ENCODE results near the gene TSEN54. TPM values are rescaled to one million over a fixed set of nuclear protein-coding genes. Genes with fewer than 3 reads are reported as not detected.

TSEN54 gene
- total RNA-seq, 1 donor from 2014 or later = 23.3 TPM

DNA sequence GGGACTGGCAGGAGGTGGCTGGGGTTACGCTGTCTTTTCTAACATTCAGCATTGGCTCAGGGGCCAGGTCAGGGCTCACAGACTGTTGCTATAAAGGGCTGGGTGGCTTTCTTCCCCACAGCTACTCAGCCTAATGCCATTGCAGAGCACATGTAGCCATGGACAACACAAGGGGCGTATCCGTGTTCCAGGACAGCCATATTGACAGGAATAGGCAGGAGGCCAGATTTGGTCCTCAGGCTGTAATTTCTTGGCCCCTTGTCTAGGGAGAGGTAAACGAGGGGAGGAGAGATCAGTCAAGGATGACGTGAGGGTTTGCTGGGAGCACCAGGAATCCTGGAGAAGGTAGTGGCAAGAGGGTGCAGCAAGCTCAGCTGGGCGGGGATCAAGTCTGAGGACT is 50.1 kb downstream of the TSEN54 start:
- no peak overlapping the region for H3K4me3 Mint-ChIP-seq (ENCODE audit: unreplicated experiment)
- H3K9me3 Mint-ChIP-seq (ENCODE audit: unreplicated experiment) = no peaks in the 10 kb centered on the region
- H3K4me1 Mint-ChIP-seq (ENCODE audit: unreplicated experiment) = peaks cover 4% of the 10 kb centered on the region
- H3K36me3 Mint-ChIP-seq (ENCODE audit: unreplicated experiment) = no peaks in the 10 kb centered on the region
- no peak overlapping the region for H3K27ac Mint-ChIP-seq (ENCODE audit: unreplicated experiment)
- no peak for DNase-seq (ENCODE audit: extremely low spot score, unreplicated experiment)
- H3K27me3 Mint-ChIP-seq (ENCODE audit: unreplicated experiment) = peaks cover 3% of the 10 kb centered on the region
- TF ChIP-seq, protein P1, sequence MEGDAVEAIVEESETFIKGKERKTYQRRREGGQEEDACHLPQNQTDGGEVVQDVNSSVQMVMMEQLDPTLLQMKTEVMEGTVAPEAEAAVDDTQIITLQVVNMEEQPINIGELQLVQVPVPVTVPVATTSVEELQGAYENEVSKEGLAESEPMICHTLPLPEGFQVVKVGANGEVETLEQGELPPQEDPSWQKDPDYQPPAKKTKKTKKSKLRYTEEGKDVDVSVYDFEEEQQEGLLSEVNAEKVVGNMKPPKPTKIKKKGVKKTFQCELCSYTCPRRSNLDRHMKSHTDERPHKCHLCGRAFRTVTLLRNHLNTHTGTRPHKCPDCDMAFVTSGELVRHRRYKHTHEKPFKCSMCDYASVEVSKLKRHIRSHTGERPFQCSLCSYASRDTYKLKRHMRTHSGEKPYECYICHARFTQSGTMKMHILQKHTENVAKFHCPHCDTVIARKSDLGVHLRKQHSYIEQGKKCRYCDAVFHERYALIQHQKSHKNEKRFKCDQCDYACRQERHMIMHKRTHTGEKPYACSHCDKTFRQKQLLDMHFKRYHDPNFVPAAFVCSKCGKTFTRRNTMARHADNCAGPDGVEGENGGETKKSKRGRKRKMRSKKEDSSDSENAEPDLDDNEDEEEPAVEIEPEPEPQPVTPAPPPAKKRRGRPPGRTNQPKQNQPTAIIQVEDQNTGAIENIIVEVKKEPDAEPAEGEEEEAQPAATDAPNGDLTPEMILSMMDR (IDR thresholded peaks at IDR 0.05) = no peak

DNA sequence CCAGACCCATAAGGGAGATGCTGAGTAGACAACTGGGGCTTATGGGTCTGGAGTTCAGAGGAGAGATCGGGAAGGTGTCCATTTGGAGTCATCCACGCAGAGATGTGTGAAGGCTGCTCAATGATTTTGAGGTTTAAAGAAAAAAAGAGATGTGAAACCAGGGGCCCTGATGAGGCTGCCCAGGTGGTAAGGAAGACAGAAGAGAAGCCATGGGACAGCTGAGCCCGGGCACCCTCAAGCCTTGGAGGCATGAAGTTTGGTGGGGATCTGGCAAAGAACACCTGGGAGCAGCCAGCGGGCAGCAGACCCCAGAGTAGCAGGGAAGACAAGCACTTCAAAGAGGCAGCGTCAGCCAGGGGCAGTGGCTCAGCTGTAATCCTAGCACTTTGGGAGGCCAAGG is 50.5 kb downstream of the TSEN54 start:
- H3K4me3 Mint-ChIP-seq (ENCODE audit: unreplicated experiment) = no peak overlapping the region
- TF ChIP-seq, protein P1 (IDR thresholded peaks at IDR 0.05) = no peak
- DNase-seq (ENCODE audit: extremely low spot score, unreplicated experiment) = no peak
- H3K27me3 Mint-ChIP-seq (ENCODE audit: unreplicated experiment) = peaks cover 3% of the 10 kb centered on the region
- no peaks in the 10 kb centered on the region for H3K36me3 Mint-ChIP-seq (ENCODE audit: unreplicated experiment)
- H3K27ac Mint-ChIP-seq (ENCODE audit: unreplicated experiment) = no peak overlapping the region
- H3K4me1 Mint-ChIP-seq (ENCODE audit: unreplicated experiment) = peaks cover 4% of the 10 kb centered on the region
- H3K9me3 Mint-ChIP-seq (ENCODE audit: unreplicated experiment) = no peaks in the 10 kb centered on the region

DNA sequence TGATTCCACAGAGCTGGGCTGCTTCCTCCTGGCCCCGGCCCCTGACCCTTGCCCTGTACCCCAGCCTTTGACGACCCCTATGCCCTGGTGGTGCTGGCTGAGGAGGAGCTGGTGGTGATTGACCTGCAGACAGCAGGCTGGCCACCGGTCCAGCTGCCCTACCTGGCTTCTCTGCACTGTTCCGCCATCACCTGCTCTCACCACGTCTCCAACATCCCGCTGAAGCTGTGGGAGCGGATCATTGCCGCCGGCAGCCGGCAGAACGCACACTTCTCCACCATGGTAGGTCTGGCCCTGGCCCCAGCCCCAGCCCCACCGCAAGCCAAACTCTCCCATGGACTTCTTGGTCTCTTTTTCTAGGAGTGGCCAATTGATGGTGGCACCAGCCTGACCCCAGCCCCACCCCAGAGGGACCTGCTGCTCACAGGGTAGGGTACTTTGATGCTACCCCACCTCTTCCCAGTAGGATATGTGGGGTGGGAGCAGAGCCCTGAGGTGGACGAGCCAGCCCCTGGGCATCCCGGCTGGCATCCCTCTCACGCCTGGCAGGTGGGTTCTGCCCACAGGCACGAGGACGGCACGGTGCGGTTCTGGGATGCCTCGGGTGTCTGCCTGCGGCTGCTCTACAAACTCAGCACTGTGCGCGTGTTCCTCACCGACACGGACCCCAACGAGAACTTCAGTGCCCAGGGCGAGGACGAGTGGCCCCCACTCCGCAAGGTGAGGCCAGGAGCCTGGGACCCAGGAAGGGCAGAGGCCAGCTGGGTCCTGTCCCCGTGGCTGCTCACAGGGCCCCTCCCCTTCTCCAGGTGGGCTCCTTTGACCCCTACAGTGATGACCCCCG is 52.3 kb downstream of the TSEN54 start:
- Mint-ChIP-seq H3K4me3 (ENCODE audit: unreplicated experiment) (no peak overlapping the region), H3K36me3 (ENCODE audit: unreplicated experiment) (no peaks in the 10 kb centered on the region), H3K27me3 (ENCODE audit: unreplicated experiment) (peaks cover 3% of the 10 kb centered on the region), H3K27ac (ENCODE audit: unreplicated experiment) (no peak overlapping the region), H3K4me1 (ENCODE audit: unreplicated experiment) (no peaks in the 10 kb centered on the region), H3K9me3 (ENCODE audit: unreplicated experiment) (no peaks in the 10 kb centered on the region)
- DNase-seq (ENCODE audit: extremely low spot score, unreplicated experiment) = no peak
- TF ChIP-seq, protein P1 (IDR thresholded peaks at IDR 0.05) = no peak

DNA sequence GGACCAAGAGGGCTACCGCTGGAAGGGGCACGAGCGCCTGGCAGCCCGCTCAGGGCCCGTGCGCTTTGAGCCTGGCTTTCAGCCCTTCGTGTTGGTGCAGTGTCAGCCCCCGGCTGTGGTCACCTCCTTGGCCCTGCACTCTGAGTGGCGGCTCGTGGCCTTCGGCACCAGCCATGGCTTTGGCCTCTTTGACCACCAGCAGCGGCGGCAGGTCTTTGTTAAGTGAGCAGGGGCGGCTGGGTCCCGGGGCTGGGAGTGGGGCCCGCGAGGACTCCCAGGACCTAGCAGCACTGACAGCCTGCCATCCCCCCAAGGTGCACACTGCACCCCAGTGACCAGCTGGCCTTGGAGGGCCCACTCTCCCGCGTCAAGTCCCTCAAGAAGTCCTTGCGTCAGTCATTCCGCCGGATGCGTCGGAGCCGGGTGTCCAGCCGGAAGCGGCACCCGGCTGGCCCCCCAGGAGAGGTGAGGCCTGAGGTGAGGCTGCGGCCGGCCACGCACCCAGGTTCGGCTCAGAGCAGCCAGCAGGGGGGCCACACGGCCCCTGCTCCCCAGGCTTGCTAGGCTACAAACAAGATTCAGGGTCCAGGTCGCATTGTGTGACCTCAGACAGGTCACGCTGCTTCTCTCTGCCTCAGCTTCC is 53.8 kb downstream of the TSEN54 start:
- no peak overlapping the region for H3K4me3 Mint-ChIP-seq (ENCODE audit: unreplicated experiment)
- no peaks in the 10 kb centered on the region for H3K9me3 Mint-ChIP-seq (ENCODE audit: unreplicated experiment)
- DNase-seq (ENCODE audit: extremely low spot score, unreplicated experiment) = no peak
- no peak overlapping the region for H3K27ac Mint-ChIP-seq (ENCODE audit: unreplicated experiment)
- TF ChIP-seq, protein P1 (IDR thresholded peaks at IDR 0.05) = no peak
- no peaks in the 10 kb centered on the region for H3K4me1 Mint-ChIP-seq (ENCODE audit: unreplicated experiment)
- H3K27me3 Mint-ChIP-seq (ENCODE audit: unreplicated experiment) = peaks cover 3% of the 10 kb centered on the region
- no peaks in the 10 kb centered on the region for H3K36me3 Mint-ChIP-seq (ENCODE audit: unreplicated experiment)

DNA sequence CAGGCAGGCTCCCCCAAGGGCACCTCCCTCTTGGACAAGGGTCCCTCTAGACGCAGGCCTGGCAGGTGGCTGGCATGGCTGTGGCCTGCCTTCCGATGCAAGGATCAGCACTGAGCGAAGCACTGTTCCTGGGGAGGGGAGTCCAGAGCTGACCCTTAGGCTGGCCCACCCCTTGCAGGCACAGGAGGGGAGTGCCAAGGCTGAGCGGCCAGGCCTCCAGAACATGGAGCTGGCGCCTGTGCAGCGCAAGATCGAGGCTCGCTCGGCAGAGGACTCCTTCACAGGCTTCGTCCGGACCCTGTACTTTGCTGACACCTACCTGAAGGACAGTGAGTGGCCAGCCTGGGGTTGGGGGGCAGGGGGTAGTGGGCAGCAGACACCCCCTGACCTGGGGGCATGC is 54.4 kb downstream of the TSEN54 start:
- TF ChIP-seq, protein P1 (IDR thresholded peaks at IDR 0.05) = no peak
- no peaks in the 10 kb centered on the region for H3K9me3 Mint-ChIP-seq (ENCODE audit: unreplicated experiment)
- H3K36me3 Mint-ChIP-seq (ENCODE audit: unreplicated experiment) = no peaks in the 10 kb centered on the region
- no peak overlapping the region for H3K4me3 Mint-ChIP-seq (ENCODE audit: unreplicated experiment)
- no peak for DNase-seq (ENCODE audit: extremely low spot score, unreplicated experiment)
- no peak overlapping the region for H3K27ac Mint-ChIP-seq (ENCODE audit: unreplicated experiment)
- peaks cover 3% of the 10 kb centered on the region for H3K27me3 Mint-ChIP-seq (ENCODE audit: unreplicated experiment)
- no peaks in the 10 kb centered on the region for H3K4me1 Mint-ChIP-seq (ENCODE audit: unreplicated experiment)

Measured in osteocyte (in vitro differentiated cells).